ENCODE results near the gene CAMK1.

The CAMK1 gene

GRCh38 chr3:9743548-9743947, 26.2 kb downstream of the CAMK1 start:
- no peak for DNase-seq

- DNase-seq = no peak
These were observed 27.2 kb downstream of the CAMK1 start for GRCh38 chr3:9742560-9742959.

GRCh38 chr3:9739181-9739580, 30.6 kb downstream of the CAMK1 start:
- DNase-seq = no peak

GRCh38 chr3:9736831-9737230, 32.9 kb downstream of the CAMK1 start:
- DNase-seq = peak in 13 of 58 donors; percentile 11 to 67 (median 31)

- DNase-seq = no peak
These were observed 37.0 kb downstream of the CAMK1 start for GRCh38 chr3:9732740-9733115.

- peak in 1 of 58 donors; percentile 41 for DNase-seq
These were observed 37.5 kb downstream of the CAMK1 start for GRCh38 chr3:9732080-9732739.

- DNase-seq = peak; percentile 78 to 100 (median 99)
These were observed 38.3 kb downstream of the CAMK1 start, which contains the start of gene BRPF1 for GRCh38 chr3:9731206-9732079. TSS of gene BRPF1 (plus strand) at chr3:9731735. CDS start at chr3:9734141, 2,406 bp downstream.

- DNase-seq = peak in 2 of 58 donors; percentile 75 to 87
These were observed 39.0 kb downstream of the CAMK1 start for GRCh38 chr3:9730657-9731205.

- no peak for DNase-seq
These were observed 40.3 kb downstream of the CAMK1 start for GRCh38 chr3:9729419-9729818.

GRCh38 chr3:9727743-9728142, 42.0 kb downstream of the CAMK1 start:
- DNase-seq = no peak

- DNase-seq = no peak
These were observed 42.6 kb downstream of the CAMK1 start for GRCh38 chr3:9727041-9727595.

GRCh38 chr3:9725775-9726515, 43.8 kb downstream of the CAMK1 start:
- DNase-seq = no peak

GRCh38 chr3:9721700-9722060, 48.1 kb downstream of the CAMK1 start:
- DNase-seq = no peak

- DNase-seq = no peak
These were observed 48.6 kb downstream of the CAMK1 start for GRCh38 chr3:9721015-9721699.

- no peak for DNase-seq
These were observed 51.6 kb downstream of the CAMK1 start for GRCh38 chr3:9718118-9718517.

- no peak for DNase-seq
These were observed 52.2 kb downstream of the CAMK1 start for GRCh38 chr3:9717563-9717962.

GRCh38 chr3:9716801-9717555, 52.8 kb downstream of the CAMK1 start:
- no peak for DNase-seq

- peak in 33 of 58 donors; percentile 15 to 76 (median 42) for DNase-seq
These were observed 53.8 kb downstream of the CAMK1 start for GRCh38 chr3:9715764-9716437.

GRCh38 chr3:9715136-9715535, 54.6 kb downstream of the CAMK1 start:
- no peak for DNase-seq
